Osteoblast (primary cell): ENCODE data around the gene COG5. TPM values are rescaled to one million over a fixed set of nuclear protein-coding genes. Genes with fewer than 3 reads are reported as not detected.

Experiments used
- DNase-seq: peaks from one replicate; pipeline ENCODE4 v3.0.0; 2011; ENCODE audit warnings: low spot score, mixed read lengths; ENCODE audit not compliant: insufficient read length; ENCODE audit errors: missing footprints
- H2AFZ ChIP-seq: 2 replicates; pipeline ENCODE4 v1.6.0; 2011; ENCODE audit warnings: mild to moderate bottlenecking, low read length
- H3K27ac ChIP-seq: 2 replicates; pipeline ENCODE4 v1.5.1; 2011; ENCODE audit warnings: mild to moderate bottlenecking, low read depth, low read length, moderate library complexity
- H3K27me3 ChIP-seq: 2 replicates; pipeline ENCODE4 v1.6.0; 2012; ENCODE audit warnings: mild to moderate bottlenecking, control low read depth, inconsistent platforms, low read length, moderate library complexity; ENCODE audit not compliant: insufficient read depth
- H3K36me3 ChIP-seq: 2 replicates; pipeline ENCODE4 v1.5.1; 2011; ENCODE audit warnings: mild to moderate bottlenecking, low read length, control low read depth, moderate library complexity; ENCODE audit not compliant: insufficient read depth
- H3K4me1 ChIP-seq: 2 replicates; pipeline ENCODE4 v1.5.1; 2011; ENCODE audit warnings: mild to moderate bottlenecking, low read length, control low read depth, moderate library complexity; ENCODE audit not compliant: insufficient read depth
- H3K4me2 ChIP-seq: 2 replicates; pipeline ENCODE4 v1.6.0; 2011; ENCODE audit warnings: mild to moderate bottlenecking, low read length; ENCODE audit not compliant: insufficient read depth
- H3K4me3 ChIP-seq: fragments of 200-600 bp; sonication (generic); 3 replicates; pipeline ENCODE4 v1.5.1; 2012; ENCODE audit warnings: mild to moderate bottlenecking, low read length, inconsistent platforms; ENCODE audit not compliant: insufficient read depth
- H3K79me2 ChIP-seq: 2 replicates; pipeline ENCODE4 v1.6.0; 2012; ENCODE audit warnings: mild to moderate bottlenecking, low read length, control low read depth, inconsistent platforms; ENCODE audit not compliant: insufficient read depth
- H3K9me3 ChIP-seq: 2 replicates; pipeline ENCODE4 v1.5.1; 2011; ENCODE audit warnings: low read depth, low read length, control low read depth
- H4K20me1 ChIP-seq: 2 replicates; pipeline ENCODE4 v1.6.0; 2012; ENCODE audit warnings: mild to moderate bottlenecking, low read length, control low read depth; ENCODE audit not compliant: insufficient read depth
- CTCF ChIP-seq: IDR thresholded peaks from 2 replicates; pipeline ENCODE4 v1.5.1; 2011; ENCODE audit warnings: mild to moderate bottlenecking, low read depth, low read length, moderate library complexity; ENCODE audit errors: extremely low read depth
- total RNA-seq: library from RNA; depleted of rRNA; stranded (reverse); fragments of >200 nt; gene quantifications from 2 replicates; pipeline ENCODE4 v1.2.3, GENCODE V29; 2012

The COG5 gene
- total RNA-seq, 1 donor = 29.7 TPM

GRCh38 chr7:107304063-107304462 lies 259.7 kb downstream of the COG5 start:
- Histone ChIP-seq H3K27me3 (no peaks in the 10 kb centered on the region), H3K4me3 (no peak overlapping the region), H3K27ac (no peak overlapping the region), H2AFZ (no peak overlapping the region), H4K20me1 (no peaks in the 10 kb centered on the region), H3K79me2 (no peaks in the 10 kb centered on the region), H3K4me1 (no peaks in the 10 kb centered on the region), H3K4me2 (no peak overlapping the region), H3K9me3 (no peaks in the 10 kb centered on the region), H3K36me3 (no peaks in the 10 kb centered on the region)
- DNase-seq = no peak
- no peak for TF ChIP-seq CTCF

- DNase-seq = no peak
- Histone ChIP-seq H3K27me3 (no peaks in the 10 kb centered on the region), H3K4me2 (no peak overlapping the region), H4K20me1 (no peaks in the 10 kb centered on the region), H3K4me3 (no peak overlapping the region), H3K79me2 (no peaks in the 10 kb centered on the region), H3K4me1 (no peaks in the 10 kb centered on the region), H3K36me3 (no peaks in the 10 kb centered on the region), H3K27ac (no peak overlapping the region), H2AFZ (no peak overlapping the region), H3K9me3 (no peaks in the 10 kb centered on the region)
- TF ChIP-seq CTCF = no peak
These were observed 261.4 kb downstream of the COG5 start for GRCh38 chr7:107302250-107302847.

GRCh38 chr7:107294182-107294581 lies 269.5 kb downstream of the COG5 start:
- TF ChIP-seq CTCF = no peak
- no peak for DNase-seq
- H3K4me2 ChIP-seq = no peak overlapping the region
- no peaks in the 10 kb centered on the region for H3K79me2 ChIP-seq
- H3K4me3 ChIP-seq = no peak overlapping the region
- H3K9me3 ChIP-seq = no peaks in the 10 kb centered on the region
- no peaks in the 10 kb centered on the region for H3K27me3 ChIP-seq
- no peaks in the 10 kb centered on the region for H3K36me3 ChIP-seq
- H3K27ac ChIP-seq = no peak overlapping the region
- no peaks in the 10 kb centered on the region for H4K20me1 ChIP-seq
- no peaks in the 10 kb centered on the region for H3K4me1 ChIP-seq
- no peak overlapping the region for H2AFZ ChIP-seq

GRCh38 chr7:107292591-107292990 lies 271.1 kb downstream of the COG5 start:
- Histone ChIP-seq H3K79me2 (no peaks in the 10 kb centered on the region), H3K4me3 (no peak overlapping the region), H3K27ac (no peak overlapping the region), H3K4me2 (no peak overlapping the region), H3K27me3 (no peaks in the 10 kb centered on the region), H3K9me3 (no peaks in the 10 kb centered on the region), H4K20me1 (no peaks in the 10 kb centered on the region), H3K4me1 (no peaks in the 10 kb centered on the region), H2AFZ (no peak overlapping the region), H3K36me3 (no peaks in the 10 kb centered on the region)
- DNase-seq = no peak
- no peak for TF ChIP-seq CTCF
